ENCODE data around the gene PREP.

PREP gene

DNA sequence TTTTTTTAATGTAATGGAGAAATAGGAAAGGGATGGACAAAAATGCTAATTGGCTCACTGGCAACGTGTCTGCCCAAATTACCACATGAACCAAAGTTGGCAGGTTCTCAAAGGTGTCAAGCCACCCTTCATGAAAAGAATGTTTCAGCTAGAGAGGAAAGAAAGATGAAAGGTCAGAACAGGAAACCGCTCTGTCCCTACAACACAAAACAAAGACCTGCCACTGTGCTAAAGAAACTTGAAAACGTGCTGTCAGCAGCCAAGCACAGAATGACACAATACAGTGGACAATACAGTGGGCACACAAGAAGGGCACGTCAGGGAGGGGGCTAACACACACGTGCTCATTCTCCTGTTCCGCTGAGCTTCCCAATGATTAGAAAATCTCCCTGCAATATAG, 4.9 kb downstream of the PREP start:
- no peak for DNase-seq (ENCODE audit: low read depth)

GRCh38 chr6:105391705-105392104, 11.2 kb downstream of the PREP start:
- DNase-seq (ENCODE audit: low read depth): no peak

- DNase-seq (ENCODE audit: low read depth): no peak
These were observed 13.3 kb downstream of the PREP start for GRCh38 chr6:105389543-105389942.

DNA sequence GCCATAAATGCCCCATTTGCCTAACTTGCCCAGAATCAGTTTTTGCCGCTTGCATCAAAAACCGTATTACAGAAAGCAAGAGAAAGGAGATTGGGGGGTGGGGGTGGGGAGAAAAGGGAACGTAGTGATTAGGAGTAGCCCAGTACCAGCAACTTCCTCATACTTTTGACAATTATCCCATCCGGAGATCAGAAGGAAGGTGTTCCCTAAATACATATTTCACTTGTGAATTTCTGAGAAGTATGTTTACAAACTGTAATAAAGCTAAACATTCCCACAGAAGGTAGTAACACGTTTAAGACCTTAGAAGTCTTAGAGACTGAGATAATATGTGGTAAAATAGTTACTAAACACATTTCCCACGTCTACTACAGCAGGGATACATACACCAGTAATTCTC, 14.5 kb downstream of the PREP start:
- DNase-seq (ENCODE audit: low read depth): no peak

DNA sequence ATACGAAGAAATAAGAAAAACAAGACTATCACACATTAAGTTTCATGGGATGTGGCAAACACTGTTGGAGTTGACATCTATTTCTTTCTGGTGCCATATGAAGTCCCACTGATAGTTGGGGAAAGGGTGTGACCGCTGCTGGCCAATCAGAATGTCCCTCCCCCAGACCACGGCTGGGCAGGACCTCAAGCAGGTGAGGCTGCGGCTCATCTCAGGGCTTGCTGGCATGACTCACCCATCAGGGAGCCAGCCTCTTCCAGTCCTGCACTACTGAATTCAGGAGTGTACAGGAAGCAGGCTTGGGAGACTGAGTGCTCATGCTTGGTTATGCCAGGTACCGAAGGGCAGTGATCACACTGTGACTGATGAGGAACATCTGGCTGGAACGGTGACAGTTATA, 18.9 kb downstream of the PREP start:
- DNase-seq (ENCODE audit: low read depth): peak; percentile 30

DNA sequence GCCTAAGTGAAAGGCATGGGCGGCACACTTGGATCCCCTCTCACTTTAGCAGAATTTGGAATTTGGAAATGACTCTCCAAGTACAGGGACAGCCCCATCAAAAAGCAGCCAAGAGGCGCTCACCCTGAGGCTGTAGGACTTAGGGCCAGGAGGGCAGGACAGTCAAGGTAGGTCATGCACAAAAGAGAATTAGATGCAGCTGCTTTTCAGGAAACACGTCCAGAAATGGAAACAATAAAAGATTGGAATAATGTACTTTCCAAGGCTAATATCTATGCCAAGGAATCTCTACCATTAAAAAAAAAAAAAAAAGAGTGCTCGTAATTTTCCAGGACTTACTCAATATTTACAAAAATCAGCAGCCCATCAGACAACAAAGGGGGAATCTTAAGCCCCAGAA, 19.9 kb downstream of the PREP start:
- no peak for DNase-seq (ENCODE audit: low read depth)

GRCh38 chr6:105382496-105382895, 20.4 kb downstream of the PREP start:
- DNase-seq (ENCODE audit: low read depth): peak; percentile 20

GRCh38 chr6:105380634-105381033, 22.2 kb downstream of the PREP start:
- no peak for DNase-seq (ENCODE audit: low read depth)

DNA sequence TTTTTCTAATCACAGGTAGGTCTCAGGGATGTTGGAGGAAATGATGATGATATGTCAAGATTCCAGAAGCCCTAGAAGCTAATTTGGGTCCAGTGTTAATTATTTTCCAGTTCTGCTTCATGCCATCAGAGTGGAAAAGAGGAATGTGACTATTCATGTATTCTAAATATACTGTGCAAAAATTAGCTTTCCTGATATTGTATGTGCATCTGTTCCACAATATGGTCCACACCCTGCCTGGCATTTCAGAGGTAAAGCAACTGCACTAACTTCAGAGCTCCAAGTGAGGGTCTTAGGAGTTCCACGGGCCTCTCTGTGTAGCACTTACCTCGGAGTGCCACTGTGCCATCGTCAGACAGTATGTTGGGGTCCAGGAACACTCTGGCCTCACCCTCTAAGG, 27.1 kb downstream of the PREP start:
- DNase-seq (ENCODE audit: low read depth): no peak

- peak; percentile 82 for DNase-seq (ENCODE audit: low read depth)
These were observed 28.9 kb downstream of the PREP start for GRCh38 chr6:105374010-105374420.

DNA sequence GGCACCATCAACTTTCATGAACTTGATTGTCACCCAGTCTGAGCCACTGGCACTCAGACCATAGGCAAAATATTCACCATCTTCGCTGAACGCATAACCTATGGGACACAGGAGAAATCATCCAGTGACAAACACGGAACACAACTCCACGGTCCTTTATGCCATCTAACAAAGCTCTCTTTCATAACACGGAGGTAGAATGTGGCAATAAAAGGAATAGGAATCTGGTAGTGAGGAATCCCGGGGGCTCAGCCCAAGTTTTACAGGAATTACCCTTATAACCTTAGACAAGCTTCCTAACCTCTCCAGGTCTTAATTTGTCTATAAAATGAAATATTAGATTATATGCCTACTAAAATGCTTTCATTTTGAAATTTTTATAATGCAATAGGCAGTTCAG, 29.4 kb downstream of the PREP start:
- DNase-seq (ENCODE audit: low read depth): no peak

GRCh38 chr6:105372849-105373182, 30.1 kb downstream of the PREP start:
- no peak for DNase-seq (ENCODE audit: low read depth)

GRCh38 chr6:105372142-105372848, 30.6 kb downstream of the PREP start:
- no peak for DNase-seq (ENCODE audit: low read depth)

DNA sequence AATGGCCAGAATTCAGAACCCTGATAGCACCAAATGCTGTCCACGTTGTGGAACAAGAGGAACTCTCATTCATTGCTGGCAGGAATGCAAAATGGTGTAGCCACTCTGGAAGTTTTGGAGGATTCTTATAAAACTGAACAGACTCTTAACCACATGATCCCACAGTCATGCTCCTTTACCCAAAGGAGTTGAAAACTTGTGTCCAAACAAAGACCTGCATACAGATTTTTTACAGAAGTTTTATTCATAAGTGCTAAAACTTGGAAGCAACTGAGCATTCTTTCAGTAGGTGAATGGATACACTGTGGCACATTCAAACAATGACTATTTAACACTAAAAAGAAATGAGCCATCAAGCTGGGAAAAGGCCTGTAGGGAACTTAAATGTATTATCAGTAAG, 32.5 kb downstream of the PREP start:
- no peak for DNase-seq (ENCODE audit: low read depth)

- no peak for DNase-seq (ENCODE audit: low read depth)
These were observed 33.7 kb downstream of the PREP start for GRCh38 chr6:105369145-105369544.

GRCh38 chr6:105364243-105364642, 38.6 kb downstream of the PREP start:
- peak; percentile 42 for DNase-seq (ENCODE audit: low read depth)

- peak; percentile 59 for DNase-seq (ENCODE audit: low read depth)
These were observed 39.7 kb downstream of the PREP start for GRCh38 chr6:105363100-105363754.

GRCh38 chr6:105359419-105360370, 43.2 kb downstream of the PREP start:
- DNase-seq (ENCODE audit: low read depth): peak; percentile 95

DNA sequence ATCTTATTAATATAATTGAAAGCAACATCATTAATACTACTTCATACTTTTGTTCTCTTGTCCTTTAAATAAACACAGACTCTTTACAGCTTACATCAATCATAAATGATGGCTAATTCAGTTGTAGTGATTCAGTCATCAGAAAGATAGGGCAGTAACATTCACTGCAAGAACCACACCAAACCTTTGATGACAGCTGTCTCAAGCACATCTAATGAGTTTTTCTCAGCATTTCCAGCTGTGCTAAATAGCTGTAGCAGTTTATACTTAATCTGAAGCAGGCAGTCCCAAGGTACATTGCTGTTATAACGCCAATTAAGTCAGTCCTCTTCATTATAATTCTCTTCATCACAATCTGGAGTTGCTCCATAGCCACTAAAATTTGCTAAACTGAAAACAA, 45.7 kb downstream of the PREP start:
- DNase-seq (ENCODE audit: low read depth): no peak

DNA sequence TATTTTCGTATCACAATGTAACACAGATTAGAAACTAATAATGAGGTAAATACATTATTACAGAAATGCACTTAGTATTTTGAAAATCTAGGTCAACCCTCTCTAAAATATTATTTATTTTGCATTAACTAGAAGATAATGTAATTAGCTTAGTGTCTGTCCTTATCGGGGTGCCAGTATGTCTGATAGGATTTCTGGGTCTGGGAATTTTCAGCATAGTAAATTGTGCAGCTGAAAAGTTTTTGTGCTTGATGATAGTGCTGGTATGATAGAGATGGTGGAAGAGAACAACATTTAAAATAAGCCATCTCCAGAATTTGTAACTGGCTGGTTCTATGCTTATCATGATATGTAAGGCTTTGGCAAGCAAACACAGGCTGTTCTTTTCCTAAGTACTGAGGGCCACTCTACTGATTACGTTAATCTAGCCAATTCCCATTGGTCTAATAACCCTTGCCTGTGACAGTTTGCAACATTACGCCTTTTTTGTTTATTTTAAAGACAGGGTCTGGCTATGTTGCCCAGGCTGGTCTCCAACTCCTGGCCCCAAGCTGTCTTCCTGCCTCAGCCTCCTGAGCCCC, 50.8 kb downstream of the PREP start:
- DNase-seq (ENCODE audit: low read depth): no peak

DNA sequence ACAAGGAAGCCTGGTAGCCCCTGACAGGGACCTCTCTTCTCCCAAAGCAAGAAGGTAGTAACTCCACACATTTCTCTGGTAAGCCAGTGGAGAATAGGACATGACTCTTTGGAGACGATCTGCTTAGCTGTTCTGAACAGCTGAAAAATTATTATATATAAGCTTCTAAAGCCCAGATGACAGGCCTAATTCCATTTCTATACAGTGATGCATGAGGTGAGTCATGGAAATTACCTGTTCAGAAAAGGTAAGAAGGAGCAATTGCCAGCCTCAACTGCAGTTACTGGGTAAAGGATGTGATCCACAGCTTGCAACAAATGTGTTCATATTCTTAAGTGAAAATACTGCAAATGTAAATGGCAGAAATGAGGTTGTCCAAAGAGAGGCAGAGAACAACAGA, 54.0 kb downstream of the PREP start:
- no peak for DNase-seq (ENCODE audit: low read depth)

GRCh38 chr6:105346052-105346451, 56.8 kb downstream of the PREP start:
- peak; percentile 86 for DNase-seq (ENCODE audit: low read depth)

DNA sequence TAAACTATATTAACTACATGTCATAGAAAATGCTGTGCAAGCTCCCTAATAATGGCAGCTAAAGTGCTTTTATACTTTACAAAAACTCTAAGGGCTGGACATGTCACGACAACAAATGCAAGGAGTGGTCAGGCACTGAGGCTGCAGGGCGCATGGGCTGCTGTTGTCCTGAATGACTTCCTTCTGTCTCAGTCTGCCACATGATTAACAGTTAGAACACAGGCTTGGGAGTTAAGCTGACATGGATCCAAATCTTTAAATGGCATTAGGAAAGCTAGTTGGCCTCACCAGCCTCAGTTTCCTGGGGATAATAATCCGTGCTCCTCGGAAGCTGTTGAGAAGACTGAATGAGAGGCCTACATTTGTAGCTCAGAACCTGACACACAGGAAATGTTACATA, 57.4 kb downstream of the PREP start:
- no peak for DNase-seq (ENCODE audit: low read depth)

All from ELR (cell line).